DOHH2 (cell line): ENCODE data around the gene PDE4D.

ENCODE experiments used
- CTCF ChIP-seq: fragments of 200-600 bp; sonication (generic); IDR thresholded peaks from one replicate; pipeline ENCODE4 v1.5.1; 2014; ENCODE audit warnings: antibody characterized with exemption, mild to moderate bottlenecking, low read depth, low read length; ENCODE audit not compliant: poor library complexity, severe bottlenecking
- EZH2phosphoT487 ChIP-seq: fragments of 200-600 bp; sonication (generic); IDR thresholded peaks from 2 replicates; pipeline ENCODE4 v1.6.1; 2017; ENCODE audit warnings: borderline replicate concordance, mild to moderate bottlenecking, antibody characterized with exemption, low read length, moderate library complexity, mixed read lengths

- TF ChIP-seq CTCF: no peak
- TF ChIP-seq EZH2phosphoT487: no peak
These were observed 253.1 kb downstream of the PDE4D start for GRCh38 chr5:59640411-59640810.
